ENCODE measurements around the gene RAI14.

RAI14 gene

DNA sequence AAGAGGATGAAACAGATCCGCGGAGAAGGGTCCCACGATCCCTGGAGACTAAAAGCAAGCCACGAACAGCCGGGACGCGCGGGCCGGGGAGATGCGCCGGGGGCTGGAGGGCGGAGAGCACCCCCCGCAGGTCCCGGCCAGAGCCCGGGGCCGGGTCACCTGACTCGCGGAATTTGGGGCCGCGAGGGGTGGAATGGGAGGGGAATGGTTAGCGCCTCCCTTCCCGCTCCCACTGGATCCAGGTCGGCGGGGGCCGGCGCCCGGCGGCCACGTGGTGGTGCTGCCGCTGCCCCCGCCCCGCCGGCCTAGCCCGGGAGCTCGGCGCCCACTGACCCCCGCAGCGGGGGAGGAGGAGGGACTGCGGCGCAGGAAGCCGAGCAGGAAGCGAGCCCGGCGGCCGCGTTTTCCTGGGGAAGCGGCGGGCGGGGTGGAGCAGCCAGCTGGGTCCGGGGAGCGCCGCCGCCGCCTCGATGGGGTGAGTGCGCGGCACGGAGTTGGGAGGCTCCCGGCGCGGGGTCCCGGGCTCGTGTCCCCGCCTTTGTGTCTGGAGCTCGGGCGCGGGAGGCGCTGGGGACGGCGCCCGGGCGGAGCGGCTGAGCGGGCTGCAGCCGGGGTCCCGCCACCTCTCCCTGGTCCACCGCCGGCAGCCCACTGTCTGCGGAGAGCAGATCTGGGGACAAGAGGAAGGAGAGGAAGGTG, at the start of gene RAI14:
TSS of gene RAI14 (plus strand) at position 328 of the 699 bp plus-strand sequence. CDS start 30,592 bp downstream, outside the sequence.
- DNase-seq (ENCODE audit: low read depth, low spot score) = no peak

DNA sequence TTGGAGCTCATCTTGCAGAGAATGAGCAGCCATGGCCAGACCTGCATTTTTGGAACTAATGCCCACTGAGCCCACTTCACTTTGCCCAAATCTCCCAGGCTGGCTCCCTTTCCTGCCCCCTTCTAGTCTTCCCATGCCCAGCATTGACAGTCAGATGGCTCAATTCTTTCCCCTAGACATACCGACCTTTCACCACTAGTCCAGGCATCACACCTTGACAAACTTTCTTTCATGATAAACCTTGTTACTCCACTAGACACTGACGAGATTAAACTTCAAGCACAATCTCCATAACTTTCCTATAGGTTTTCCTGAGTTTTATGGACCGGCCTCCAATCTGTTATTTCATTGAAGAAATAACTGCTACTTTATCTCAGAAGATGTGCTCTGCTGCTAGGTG, 47.8 kb upstream of the RAI14 start:
- no peak for DNase-seq (ENCODE audit: low read depth, low spot score)

DNA sequence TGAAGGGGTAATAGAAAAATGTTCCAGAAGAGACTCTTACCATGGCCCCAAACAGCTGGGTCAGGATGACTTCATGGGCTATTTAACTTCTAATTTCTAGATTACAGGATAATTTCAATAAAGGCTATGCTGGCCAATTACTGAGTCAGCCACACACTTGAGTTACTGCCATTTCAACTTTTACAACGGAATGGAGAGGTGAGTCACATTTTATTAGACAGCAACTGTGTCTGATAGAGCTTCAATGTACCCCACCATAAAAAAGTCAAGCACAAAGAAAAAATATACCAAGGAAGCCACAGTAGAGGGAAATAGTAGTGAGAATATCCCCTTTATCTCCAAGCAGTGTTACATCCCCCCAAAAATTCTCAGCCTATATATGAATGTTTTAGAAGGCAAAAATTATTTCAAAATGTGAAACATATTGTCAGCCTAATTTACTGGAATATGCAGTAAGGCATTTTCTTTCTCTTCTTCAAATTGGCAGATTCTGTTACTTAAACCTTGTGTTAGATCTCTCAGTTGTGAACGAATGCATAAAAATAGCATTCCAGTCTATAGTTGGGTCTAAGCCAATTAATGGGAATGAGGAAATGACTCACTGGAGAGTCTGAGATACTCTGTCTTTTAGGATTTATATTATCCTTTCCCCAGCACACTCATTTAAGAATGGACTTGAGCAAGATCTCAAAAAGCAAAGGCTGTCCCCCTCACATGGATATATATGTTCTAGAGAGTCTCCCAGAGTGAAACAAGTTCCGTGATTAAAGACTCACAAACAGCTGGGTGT, 47.1 kb upstream of the RAI14 start:
- no peak for DNase-seq (ENCODE audit: low read depth, low spot score)

DNA sequence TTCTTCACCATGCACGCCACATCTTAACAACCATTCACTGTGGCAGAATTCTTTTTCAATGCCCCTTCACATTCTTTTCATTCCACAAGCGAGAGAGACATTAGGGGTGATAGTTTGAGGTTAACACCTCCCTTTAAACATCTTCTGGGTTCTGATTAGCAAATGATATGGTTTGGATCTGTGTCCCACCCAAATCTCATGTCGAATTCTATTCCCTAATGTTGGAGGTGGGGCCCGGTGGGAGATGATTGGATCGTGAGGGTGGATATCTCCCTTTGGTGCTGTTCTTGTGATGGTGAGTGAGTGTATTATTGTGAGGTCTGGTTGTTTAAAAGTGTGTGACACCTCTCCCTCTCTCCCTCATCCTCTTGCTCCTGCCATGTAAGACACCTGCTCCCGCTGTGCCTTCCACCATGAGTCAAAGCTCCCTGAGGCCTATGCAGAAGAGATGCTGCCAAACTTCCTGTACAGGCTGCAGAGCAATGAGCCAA, 46.1 kb upstream of the RAI14 start:
- no peak for DNase-seq (ENCODE audit: low read depth, low spot score)

DNA sequence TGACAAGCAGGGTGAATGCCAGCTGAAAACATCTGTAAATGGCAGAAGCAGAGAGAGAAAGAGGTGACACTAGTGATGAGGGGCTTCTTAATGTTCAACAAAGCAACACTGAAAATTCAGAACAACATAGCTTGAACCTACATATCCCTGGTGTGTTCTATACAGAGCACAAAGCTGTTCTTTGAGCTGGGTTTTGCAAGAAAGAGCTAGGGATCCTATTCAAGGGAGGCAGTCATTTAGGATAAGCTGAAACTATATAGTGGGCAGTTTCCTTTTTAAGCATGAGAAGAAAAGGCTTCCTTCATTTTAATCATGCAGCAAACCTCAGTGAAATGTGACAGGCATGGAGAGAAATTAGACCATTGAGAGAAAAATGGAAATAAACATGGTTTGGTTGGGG, 45.6 kb upstream of the RAI14 start:
- no peak for DNase-seq (ENCODE audit: low read depth, low spot score)

DNA sequence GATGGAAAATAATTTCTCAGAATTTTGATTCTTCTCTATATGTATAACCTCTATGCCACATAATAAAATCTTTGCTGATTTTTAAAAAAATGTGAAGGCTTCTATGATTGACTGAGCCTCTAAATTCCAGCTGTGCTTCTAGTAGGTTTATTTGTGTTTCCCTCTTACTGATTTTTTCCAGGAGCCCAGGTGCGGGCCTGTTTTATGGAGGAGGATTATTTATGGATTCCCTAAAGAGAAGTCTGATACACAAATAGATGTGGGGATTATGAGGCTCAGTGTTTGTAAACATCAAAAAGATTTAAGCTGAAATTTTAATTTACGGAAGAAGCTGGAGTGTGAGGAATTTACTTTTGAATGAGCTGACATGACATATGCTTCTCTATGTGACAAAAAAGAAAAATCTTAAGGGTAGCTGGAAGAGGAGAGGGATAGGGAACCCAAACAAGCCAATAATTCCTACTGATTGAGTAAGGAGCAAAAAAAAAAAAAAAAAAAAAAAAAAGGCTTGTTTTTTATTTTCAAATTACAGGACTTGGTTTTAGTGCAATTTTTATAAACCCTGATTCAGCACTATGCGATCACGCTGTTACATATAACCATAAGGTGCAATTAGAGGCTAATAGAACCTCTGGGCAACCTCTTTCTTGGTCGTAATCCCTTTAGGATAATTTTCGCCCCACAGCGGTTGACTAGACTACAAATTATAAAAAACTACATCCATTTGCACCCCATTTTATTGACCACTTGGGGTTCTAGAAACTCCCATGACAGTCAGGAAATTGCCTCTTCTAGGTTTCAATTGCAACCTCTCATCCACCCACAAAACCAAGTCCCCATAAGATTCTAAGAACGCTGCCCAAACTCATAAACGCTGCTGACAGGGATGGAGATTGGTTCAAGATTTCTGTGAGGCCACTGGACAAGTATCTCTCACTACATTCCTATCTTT, 44.4 kb upstream of the RAI14 start:
- no peak for DNase-seq (ENCODE audit: low read depth, low spot score)

DNA sequence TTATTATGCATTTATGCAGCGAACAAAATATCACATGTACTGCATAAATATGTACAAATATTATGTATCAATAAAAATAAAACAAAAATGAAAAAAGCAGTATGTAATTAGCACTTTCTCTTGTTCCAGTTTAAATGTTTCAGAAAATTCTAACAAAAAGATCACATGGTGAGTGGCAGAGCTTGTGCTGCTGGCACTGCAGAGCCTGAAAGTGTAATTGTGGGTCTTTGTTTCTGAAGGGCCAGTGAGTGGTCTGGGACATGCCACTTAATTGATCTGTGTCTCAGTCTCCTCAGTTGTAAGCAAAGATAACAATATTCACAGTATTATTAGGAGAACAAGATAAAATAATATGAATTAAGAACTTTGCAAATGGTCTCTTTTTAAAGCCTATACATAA, 39.5 kb upstream of the RAI14 start:
- DNase-seq (ENCODE audit: low read depth, low spot score) = no peak

DNA sequence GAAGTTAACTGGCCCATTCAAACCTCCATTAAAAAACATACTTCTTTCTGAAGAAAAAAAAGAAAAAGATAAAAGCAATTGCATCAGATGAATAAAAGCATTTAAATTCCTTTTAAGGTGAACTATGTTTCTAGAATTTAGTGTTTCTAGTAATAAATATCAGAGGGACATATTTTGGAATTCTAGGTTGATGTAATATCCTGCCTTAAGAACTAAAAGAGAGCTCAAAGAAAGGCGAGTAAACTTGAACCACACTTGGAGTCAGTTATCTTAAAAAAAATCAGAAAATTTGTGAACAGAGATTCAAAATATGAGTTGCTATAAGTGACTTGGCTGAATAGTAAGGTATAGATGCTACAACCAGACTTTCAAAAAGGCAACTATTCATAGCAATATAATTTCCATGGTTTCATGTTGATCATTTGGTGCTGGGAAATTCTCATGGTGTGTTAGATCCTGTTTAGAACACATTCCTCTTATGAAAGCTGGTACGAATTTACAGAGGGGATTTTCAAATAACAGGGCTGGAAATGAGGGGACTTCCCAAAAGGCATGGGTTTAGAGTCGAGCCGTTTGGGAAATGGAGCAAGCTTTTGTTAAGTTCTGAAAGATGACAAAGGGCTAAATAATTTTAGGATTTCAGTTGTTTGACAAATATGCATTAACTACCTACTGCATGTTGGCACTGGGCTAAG, 37.6 kb upstream of the RAI14 start:
- DNase-seq (ENCODE audit: low read depth, low spot score) = no peak

DNA sequence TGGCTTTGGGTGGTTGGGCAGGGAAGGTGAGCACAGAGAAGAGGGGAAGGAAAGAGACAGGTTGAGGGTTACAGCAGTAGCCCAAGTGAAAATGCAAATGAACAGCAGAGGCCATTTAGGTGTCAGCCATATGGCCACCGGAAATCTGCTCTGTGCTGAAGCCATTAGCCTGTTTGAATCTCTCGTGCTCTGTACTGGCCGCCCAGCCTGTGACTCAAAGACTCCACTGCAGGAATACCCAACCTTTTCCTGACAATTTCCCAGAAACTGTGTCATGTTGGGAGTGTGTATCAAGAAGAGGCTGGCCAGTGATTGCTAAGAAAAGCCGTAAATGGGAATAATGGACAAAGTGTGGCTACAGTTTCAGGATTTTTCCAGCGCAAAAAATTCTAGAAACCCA, 35.9 kb upstream of the RAI14 start:
- no peak for DNase-seq (ENCODE audit: low read depth, low spot score)

DNA sequence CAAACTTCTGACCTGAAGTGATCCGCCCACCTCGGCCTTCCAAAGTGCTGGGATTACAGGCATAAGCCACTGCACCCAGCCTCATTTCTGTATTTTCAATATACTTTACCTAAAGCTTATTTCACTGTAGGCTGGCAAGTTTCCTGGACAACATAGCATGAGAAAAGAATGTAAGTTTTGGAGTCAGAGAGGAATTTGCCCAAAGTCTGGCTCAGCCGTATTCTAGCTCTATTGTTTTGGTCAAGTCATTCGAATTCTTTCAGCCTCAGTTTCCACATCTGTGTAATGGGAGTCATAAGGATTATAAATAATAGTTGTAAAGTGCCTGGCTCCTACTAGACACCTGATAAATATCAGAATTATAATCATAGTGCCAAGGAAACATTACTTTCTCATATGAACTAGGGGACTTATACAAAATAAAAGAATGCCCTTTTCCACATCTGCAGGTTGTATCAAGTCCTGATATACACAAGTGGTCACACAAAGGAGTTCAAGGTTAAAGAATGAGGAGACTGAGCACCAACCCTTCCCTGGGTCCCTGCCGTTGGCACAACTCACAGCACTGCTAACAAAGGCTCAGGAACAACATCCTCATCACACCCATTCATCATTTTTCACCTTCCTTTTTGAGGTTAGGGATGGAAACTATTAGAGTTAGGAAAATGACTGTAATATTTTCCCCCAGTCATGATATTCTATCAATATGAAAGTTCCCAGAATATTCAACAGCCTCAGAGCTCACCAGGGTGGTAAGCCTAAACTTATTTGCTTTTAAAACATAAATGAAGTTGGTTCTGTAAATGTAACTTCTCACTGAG, 34.6 kb upstream of the RAI14 start:
- DNase-seq (ENCODE audit: low read depth, low spot score) = no peak

DNA sequence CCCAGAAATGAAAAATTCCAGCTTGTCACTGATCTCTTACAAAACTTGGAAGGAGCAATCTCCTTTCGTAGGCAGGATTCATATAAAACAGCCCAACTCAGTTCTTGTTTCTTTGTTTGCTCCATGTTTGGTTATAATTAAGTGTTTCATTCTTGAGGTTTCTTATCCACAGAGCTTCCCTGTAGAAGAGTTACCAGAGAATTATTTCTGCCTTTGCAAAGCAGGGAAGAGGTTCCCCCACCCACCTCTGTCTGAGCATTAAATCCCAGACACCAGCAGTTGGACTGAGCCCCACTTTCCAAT, 34.1 kb upstream of the RAI14 start:
- no peak for DNase-seq (ENCODE audit: low read depth, low spot score)

DNA sequence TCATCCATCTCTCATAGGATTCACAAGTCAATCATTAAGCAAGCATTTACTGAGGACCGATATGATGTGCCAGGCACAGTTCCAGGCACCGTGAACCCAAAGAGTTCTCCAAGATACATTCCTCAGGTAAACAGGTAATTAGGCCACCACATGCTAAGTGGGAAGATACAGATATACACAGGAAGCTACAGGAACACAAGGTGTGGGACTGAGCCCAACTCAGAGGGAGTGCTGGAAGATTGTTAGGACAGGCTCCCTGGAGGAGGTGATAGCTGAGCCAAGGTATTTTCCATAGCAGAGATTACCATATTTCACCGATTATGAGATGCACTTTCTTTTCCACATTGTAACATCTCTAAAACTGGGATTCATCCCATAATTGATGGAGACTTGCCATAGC, 31.4 kb upstream of the RAI14 start:
- no peak for DNase-seq (ENCODE audit: low read depth, low spot score)

DNA sequence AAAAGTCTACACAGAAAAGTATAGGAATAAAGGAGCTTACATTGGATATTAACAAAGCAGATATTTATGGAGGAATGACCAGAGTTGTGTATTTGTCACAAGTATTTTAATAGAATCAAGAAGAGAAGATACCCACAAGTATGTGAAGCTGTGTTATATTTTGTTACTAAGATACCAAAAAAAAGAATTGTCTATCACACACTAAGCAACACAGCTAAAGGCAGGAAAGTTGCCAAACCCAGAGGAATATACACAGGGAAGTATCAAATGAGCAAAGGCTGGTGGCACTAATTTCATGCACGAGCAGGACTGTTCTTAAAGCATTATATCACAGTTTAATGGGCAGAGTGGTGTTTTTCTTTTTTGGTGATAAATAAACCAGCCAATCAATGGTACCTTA, 30.9 kb upstream of the RAI14 start:
- no peak for DNase-seq (ENCODE audit: low read depth, low spot score)

DNA sequence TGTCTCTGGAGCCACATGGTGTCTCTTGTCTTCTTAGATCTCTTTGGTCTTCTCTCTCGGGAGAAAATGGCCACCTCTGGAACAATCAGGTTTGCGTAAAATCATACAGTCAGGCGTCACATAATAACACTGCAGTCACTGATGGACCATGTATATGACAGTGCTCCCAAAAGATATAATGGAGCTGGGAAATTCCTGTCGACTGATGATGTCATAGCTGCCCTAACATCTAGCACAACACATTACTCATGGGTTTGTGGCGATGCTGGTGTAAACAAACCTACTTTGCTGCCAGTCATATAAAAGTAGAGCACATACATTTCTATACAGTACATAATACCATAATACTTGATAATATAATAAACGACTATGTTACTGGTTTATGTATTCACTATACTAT, 30.1 kb upstream of the RAI14 start:
- no peak for DNase-seq (ENCODE audit: low read depth, low spot score)

DNA sequence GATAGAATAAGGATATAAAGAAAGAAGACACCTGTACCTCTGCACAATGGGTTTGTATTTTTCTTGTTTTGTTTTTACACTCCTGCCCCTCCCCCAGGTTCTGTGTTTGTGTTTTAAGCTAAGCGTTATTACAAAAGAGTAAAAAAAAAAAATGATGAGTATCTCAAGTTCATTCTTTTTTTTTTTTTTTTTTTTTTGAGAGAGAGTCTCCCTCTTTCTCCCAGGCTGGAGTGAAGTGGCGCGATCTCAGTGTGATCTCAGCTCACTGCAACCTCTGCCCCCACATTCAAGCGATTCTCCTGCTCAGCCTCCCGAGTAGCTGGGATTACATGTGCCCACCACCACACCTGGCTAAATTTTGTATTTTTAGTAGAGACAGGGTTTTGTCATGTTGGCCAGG, 29.4 kb upstream of the RAI14 start:
- DNase-seq (ENCODE audit: low read depth, low spot score) = no peak

DNA sequence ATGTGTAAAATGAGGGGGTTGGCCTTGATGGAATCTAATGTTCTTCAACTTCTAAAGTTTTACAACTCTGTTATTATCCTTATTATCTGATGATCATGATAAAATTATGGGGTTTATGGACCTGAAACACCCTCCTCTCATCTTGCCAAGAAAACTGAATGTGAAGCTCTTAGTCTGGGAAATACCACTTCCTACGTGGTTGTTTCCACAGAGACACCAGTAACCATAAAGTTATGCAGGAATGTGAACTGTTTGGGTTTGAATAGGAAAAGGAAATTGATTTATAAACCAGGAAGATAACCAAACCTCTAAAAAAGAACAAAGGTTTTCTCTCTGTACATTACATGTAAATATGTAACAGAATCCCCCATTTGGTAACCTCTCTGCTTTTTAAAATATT, 28.3 kb upstream of the RAI14 start:
- DNase-seq (ENCODE audit: low read depth, low spot score) = no peak

DNA sequence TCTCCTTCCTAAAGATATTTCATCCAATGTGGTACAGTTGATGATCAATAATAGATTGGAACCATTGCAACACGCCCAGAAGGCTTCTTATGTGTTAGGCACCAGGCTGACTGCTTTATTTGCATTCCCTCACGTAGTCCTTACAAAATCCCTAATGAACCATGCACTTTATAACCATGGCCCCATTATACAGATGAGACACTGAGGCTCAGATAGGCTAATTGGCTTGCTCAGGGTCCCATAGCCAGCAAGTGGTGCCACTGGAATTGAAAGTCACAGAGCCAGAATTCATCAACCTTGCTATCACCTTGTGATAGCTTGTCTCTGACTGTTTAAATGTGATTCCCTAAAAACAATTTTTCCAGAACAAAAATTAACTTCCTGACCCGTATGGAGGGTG, 27.8 kb upstream of the RAI14 start:
- DNase-seq (ENCODE audit: low read depth, low spot score) = no peak

DNA sequence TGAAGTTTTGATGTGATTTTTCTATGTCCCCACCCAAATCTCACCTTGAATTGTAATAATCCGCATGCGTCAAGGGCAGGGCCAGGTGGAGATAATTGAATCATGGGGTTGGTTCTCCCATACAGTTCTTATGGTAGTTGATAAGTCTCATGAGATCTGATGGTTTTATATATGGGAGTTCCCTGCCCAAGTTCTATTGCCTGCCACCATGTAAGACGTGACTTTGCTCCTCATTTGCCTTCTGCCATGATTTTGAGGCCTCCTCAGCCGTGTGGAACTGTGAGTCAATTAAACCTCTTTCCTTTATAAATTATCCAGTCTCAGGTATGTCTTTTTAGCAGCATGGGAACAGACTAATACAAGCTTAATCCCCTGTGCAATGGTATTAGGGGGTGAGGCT, 25.5 kb upstream of the RAI14 start:
- DNase-seq (ENCODE audit: low read depth, low spot score) = no peak

DNA sequence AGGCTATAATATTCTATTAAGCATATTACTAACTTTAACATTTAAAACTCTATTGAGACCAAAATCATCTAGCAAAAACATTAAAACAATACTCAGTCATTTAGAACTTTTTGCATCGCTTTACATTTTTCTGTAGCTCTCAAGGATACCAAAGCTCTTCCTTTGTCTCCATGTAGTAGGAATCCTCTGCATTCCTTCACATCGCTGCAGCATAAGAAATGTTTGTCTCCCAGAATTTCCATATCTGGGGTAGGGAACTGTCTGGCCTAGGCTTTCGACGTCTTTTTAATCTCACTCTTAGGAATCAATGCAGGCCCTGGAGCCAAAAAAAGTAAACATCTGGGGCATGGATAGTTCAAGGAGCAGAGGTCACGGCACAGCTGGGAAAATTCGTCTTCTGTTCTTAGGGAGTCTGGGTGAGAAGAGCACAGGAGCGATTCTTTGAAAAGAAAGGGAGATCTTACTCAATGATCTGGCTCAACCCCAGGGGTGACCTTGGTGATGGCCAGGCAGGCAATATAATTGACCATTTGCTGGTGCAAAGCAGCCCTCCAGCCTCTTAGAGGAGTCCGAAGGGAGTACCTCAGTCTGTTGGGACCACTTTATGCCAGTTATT, 23.2 kb upstream of the RAI14 start:
- no peak for DNase-seq (ENCODE audit: low read depth, low spot score)

Measured in smooth muscle cell of the brain vasculature (primary cell).